ENCODE data around the gene RPS27L. TPM values are rescaled to one million over a fixed set of nuclear protein-coding genes. Genes with fewer than 3 reads are reported as not detected.

Gene RPS27L
- total and polyA plus RNA-seq, 9 of the 15 experiments (the other 6 are each of a cell fraction or from before 2014, with no cell fraction given) = 72.2 to 382 (median 116) TPM

- no TSS peak for BruUV-seq (replicated peaks)
- DNase-seq (ENCODE audit: extremely low read depth in 1 of 4, low spot score in 3 of 4) = no peak
- no peaks in the 10 kb centered on the region for H3K27me3 ChIP-seq (ENCODE audit: control insufficient read depth in 2 of 2, insufficient read depth in 2 of 2, low read length in 2 of 2)
- no peaks in the 10 kb centered on the region; the same call in 1 of the 2 replicates for H4K20me1 ChIP-seq (replicated peaks; ENCODE audit: control insufficient read depth, insufficient read depth, low read length)
- ChIA-PET CTCF (ENCODE audit: low intra/inter-chr PET ratio) (no interaction called here), POLR2A (interaction anchor here (1.8 kb wide), 1 partner anchor 10 kb away, joined by 6 read pairs; no protein-coding TSS in a partner anchor)
- H2AFZ ChIP-seq (ENCODE audit: low read depth, low read length) = no peak overlapping the region
- ATAC-seq = no peak
- no peaks in the 10 kb centered on the region for H3K4me1 ChIP-seq (replicated peaks in 1 of 2; ENCODE audit: control insufficient read depth in 2 of 2, insufficient read depth in 2 of 2, low read length in 2 of 2)
- 40% methylated on average over 2 of the region's 2 CpGs for WGBS (ENCODE audit: insufficient coverage, low coverage, missing lambda C conversion rate)
- intact Hi-C loops (cut with micrococcal nuclease) = no loop called here
- no peaks in the 10 kb centered on the region for H3K9me1 ChIP-seq (ENCODE audit: control insufficient read depth, insufficient read depth, low read length)
- no peak overlapping the region for H3K9ac ChIP-seq (ENCODE audit: insufficient read depth in 1 of 2, low read depth in 2 of 2, low read length in 2 of 2)
- H3K9me3 ChIP-seq (replicated peaks; ENCODE audit: control insufficient read depth, insufficient read depth, low read depth, low read length) = no peaks in the 10 kb centered on the region
- H3K4me2 ChIP-seq (ENCODE audit: insufficient read depth, low read length) = no peak overlapping the region
- no peak for FAIRE-seq
- no peaks in the 10 kb centered on the region for H3K79me2 ChIP-seq (ENCODE audit: control insufficient read depth, insufficient read depth, low read length)
- no peak overlapping the region for H3K27ac ChIP-seq (ENCODE audit: extremely low read depth, low read depth, low read length)
- no peaks in the 10 kb centered on the region for H3K36me3 ChIP-seq (ENCODE audit: control insufficient read depth, insufficient read depth, low read length)
- in situ Hi-C loops (cut with MboI) = no loop called here
- TF ChIP-seq L3MBTL2 (IDR thresholded peaks at IDR 0.05) (no peak), GABPB1 (CRISPR knock-in tag; IDR thresholded peaks at IDR 0.05) (no peak), PTRF (tag; IDR thresholded peaks at IDR 0.05) (no peak), RBM34 (IDR thresholded peaks at IDR 0.05; ENCODE audit: borderline replicate concordance, insufficient read depth, low read length) (no peak), KHSRP (IDR thresholded peaks at IDR 0.05) (no peak), ZNF174 (CRISPR knock-in tag; IDR thresholded peaks at IDR 0.05) (no peak), SREBF1 (IDR thresholded peaks at IDR 0.05; ENCODE audit: borderline replicate concordance, low read depth, low read length) (no peak), HMGN3 (IDR thresholded peaks at IDR 0.05; ENCODE audit: borderline replicate concordance, extremely low read depth, insufficient read length, low read depth, low read length) (no peak)
- no peak overlapping the region for H3K4me3 ChIP-seq
These were observed 11.9 kb downstream of the RPS27L start for GRCh38 chr15:63145426-63145825.

Measured in K562 (cell line).